Vagina (tissue), 2 donors: ENCODE results near the gene OR4X1. TPM values are rescaled to one million over a fixed set of nuclear protein-coding genes. Genes with fewer than 3 reads are reported as not detected.
"Not testable (repeated sequence)": the region's sequence is repeated elsewhere in the genome, so short reads cannot be mapped to it uniquely, and the experiment has no call there.

Experiments
- DNase-seq, 2 donors: peaks; one replicate each; pipeline ENCODE4 v3.0.0-alpha.2; 2017; ENCODE audit errors: extremely low spot score in 2 of 2
- H3K27ac ChIP-seq: fragments of 200-600 bp; sonication (generic); one replicate; pipeline ENCODE4 v1.5.1; 2019
- H3K27me3 ChIP-seq: fragments of 200-600 bp; sonication (generic); one replicate; pipeline ENCODE4 v1.5.1; 2019
- H3K36me3 ChIP-seq, 2 donors: fragments of 200-600 bp; sonication (generic); one replicate each; pipeline ENCODE4 v1.5.1; 2017 to 2019
- H3K4me1 ChIP-seq: fragments of 200-600 bp; sonication (generic); one replicate; pipeline ENCODE4 v1.5.1; 2019
- H3K4me3 ChIP-seq, 2 donors: fragments of 200-600 bp; sonication (generic); 1 replicate in 1 of 2; 2 replicates in 1 of 2; pipeline ENCODE4 v1.5.1; 2016 to 2019
- H3K9me3 ChIP-seq: fragments of 200-600 bp; sonication (generic); one replicate; pipeline ENCODE4 v1.5.1; 2019
- CTCF ChIP-seq, 3 experiments: fragments of 450-650 bp in 2 of 3; fragments of 200-600 bp in 1 of 3; sonication (generic) in 1 of 3; IDR thresholded peaks; one replicate each; pipeline ENCODE4 v1.5.1; 2017 to 2019; ENCODE audit warnings: antibody characterized with exemption in 3 of 3, mild to moderate bottlenecking in 2 of 3, moderate library complexity in 2 of 3
- POLR2A ChIP-seq, 2 donors: fragments of 450-650 bp; IDR thresholded peaks; one replicate each; pipeline ENCODE4 v1.6.1; 2017; ENCODE audit warnings: antibody characterized with exemption in 2 of 2, mild to moderate bottlenecking in 2 of 2, moderate library complexity in 2 of 2
- POLR2AphosphoS5 ChIP-seq, 2 donors: sonication (generic); formaldehyde crosslinking; IDR thresholded peaks; one replicate each; pipeline ENCODE4 v1.9.0; 2017; ENCODE audit warnings: antibody characterized with exemption in 2 of 2, mild to moderate bottlenecking in 2 of 2, low read depth in 1 of 2; ENCODE audit not compliant: insufficient read depth in 1 of 2
- intact Hi-C: fragments of 100-400 bp; cut with DNase I; formaldehyde crosslinking; loops from one replicate; pipeline ENCODE4 v1.15.1; 2023
- total RNA-seq: library from RNA; depleted of rRNA; stranded (reverse); fragments of >200 nt; gene quantifications from one replicate; pipeline ENCODE4 v1.2.3, GENCODE V29; 2016

The OR4X1 gene, protein sequence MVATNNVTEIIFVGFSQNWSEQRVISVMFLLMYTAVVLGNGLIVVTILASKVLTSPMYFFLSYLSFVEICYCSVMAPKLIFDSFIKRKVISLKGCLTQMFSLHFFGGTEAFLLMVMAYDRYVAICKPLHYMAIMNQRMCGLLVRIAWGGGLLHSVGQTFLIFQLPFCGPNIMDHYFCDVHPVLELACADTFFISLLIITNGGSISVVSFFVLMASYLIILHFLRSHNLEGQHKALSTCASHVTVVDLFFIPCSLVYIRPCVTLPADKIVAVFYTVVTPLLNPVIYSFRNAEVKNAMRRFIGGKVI
- total RNA-seq: not detected

DNA sequence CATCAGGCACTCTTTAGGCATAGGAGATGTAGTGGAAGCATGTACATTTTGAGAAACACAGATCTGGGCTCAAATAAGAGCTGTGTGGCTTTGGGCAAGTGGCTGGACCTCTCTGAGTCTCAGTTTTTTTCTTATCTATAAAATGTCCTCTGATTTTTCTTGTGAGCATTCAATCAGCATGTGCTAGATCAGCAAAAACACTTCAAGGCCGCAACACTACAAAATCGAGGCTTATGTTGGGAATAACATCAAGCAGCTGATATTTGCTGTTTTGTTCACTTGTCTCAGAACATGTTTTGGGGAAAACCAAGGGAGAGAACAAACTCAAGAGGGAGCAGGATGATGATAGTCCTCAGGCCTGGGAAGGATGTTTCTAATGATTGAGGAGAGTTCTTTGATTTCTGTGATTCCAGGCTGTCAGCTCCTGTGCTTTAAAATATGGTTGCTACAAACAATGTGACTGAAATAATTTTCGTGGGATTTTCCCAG lies at the start of gene OR4X1:
Gene OR4X1 (plus strand): TSS at position 439 of the 489 bp plus-strand sequence. CDS start 0 bp downstream, at position 439.
- DNase-seq: no peak
- Histone ChIP-seq H3K4me3 (no peak within 1 kb of the TSS), H3K4me1 (no peaks in the 10 kb centered on the region), H3K27ac (no peak within 1 kb of the TSS), H3K27me3 (no peaks in the 10 kb centered on the region), H3K36me3 (no peaks in the 10 kb centered on the region), H3K9me3 (no peaks in the 10 kb centered on the region)
- intact Hi-C loops: no loop called here
- no peak for TF ChIP-seq CTCF (IDR thresholded peaks at IDR 0.05)

GRCh38 chr11:48216510-48216909 lies 47.2 kb upstream of the OR4X1 start, which contains the start of gene OR4B1:
TSS of gene OR4B1 (plus strand) at chr11:48216810. CDS start at chr11:48216810, 0 bp downstream.
- Histone ChIP-seq H3K27me3 (no peaks in the 10 kb centered on the region), H3K27ac (no peak within 1 kb of the TSS), H3K4me1 (no peaks in the 10 kb centered on the region), H3K36me3 (no peaks in the 10 kb centered on the region), H3K9me3 (no peaks in the 10 kb centered on the region), H3K4me3 (no peak within 1 kb of the TSS)
- TF ChIP-seq CTCF (IDR thresholded peaks at IDR 0.05) (no peak), POLR2A (IDR thresholded peaks at IDR 0.05) (no peak), POLR2AphosphoS5 (IDR thresholded peaks at IDR 0.05; ENCODE audit: insufficient read depth in 1 of 2, low read depth in 1 of 2) (no peak)
- intact Hi-C loops: no loop called here
- DNase-seq: no peak

DNA sequence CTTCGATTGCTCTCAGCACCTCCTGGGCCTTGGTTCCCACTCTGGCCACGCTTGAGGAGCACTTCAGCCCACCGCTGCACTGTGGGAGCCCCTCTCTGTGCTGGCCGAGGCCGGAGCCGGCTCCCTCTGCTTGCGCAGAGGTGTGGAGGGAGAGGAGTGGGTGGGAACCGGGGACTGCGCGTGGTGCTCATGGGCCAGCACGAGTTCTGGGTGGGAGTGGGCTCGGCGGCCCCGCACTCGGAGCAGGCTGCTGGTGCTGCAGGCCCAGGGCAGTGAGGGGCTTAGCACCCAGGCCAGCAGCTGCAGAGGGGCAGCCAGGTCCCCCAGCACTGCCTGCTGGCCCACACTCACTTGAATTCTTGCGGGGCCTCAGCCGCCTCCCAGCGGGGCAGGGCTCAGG lies 34.9 kb upstream of the OR4X1 start:
- Histone ChIP-seq H3K4me3 (no peak overlapping the region), H3K9me3 (no peaks in the 10 kb centered on the region), H3K4me1 (no peaks in the 10 kb centered on the region), H3K27me3 (no peaks in the 10 kb centered on the region), H3K27ac (no peak overlapping the region), H3K36me3 (no peaks in the 10 kb centered on the region)
- no peak for DNase-seq
- TF ChIP-seq CTCF (IDR thresholded peaks at IDR 0.05): no peak
- no peak for TF ChIP-seq POLR2AphosphoS5 (IDR thresholded peaks at IDR 0.05; ENCODE audit: insufficient read depth in 1 of 2, low read depth in 1 of 2)
- TF ChIP-seq POLR2A (IDR thresholded peaks at IDR 0.05): no peak
- intact Hi-C loops: no loop called here

DNA sequence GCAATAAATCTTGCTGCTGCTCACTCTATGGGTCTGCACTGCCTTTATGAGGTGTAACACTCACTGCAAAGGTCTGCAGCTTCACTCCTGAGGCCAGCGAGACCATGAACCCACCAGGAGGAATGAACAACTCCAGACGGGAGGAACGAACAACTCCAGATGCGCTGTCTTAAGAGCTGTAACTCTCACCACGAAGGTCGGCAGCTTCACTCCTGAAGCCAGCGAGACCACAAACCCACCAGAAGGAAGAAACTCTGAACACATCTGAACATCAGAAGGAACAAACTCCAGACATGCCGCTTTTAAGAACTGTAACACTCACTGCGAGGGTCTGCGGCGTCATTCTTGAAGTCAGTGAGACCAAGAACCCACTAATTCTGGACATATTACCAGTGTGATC lies 33.6 kb upstream of the OR4X1 start:
- H3K4me1 ChIP-seq, intact Hi-C loops, H3K4me3 ChIP-seq, H3K36me3 ChIP-seq, H3K27ac ChIP-seq, H3K9me3 ChIP-seq, H3K27me3 ChIP-seq, DNase-seq: not testable (repeated sequence)

- intact Hi-C loops: no loop called here
- H3K27me3 ChIP-seq: no peaks in the 10 kb centered on the region
- no peaks in the 10 kb centered on the region for H3K9me3 ChIP-seq
- no peaks in the 10 kb centered on the region for H3K36me3 ChIP-seq
- DNase-seq: no peak
- TF ChIP-seq POLR2AphosphoS5 (IDR thresholded peaks at IDR 0.05; ENCODE audit: insufficient read depth in 1 of 2, low read depth in 1 of 2): no peak
- TF ChIP-seq CTCF (IDR thresholded peaks at IDR 0.05): no peak
- no peak for TF ChIP-seq POLR2A (IDR thresholded peaks at IDR 0.05)
- H3K4me3 ChIP-seq: no peak overlapping the region
- H3K27ac ChIP-seq: no peak overlapping the region
- H3K4me1 ChIP-seq: no peaks in the 10 kb centered on the region
Measured at GRCh38 chr11:48237727-48238126, 25.9 kb upstream of the OR4X1 start.
